PC-3 (cell line): ENCODE results near the gene PACS1.

ENCODE experiments used
- EZH2 ChIP-seq: fragments of 300-600 bp; sonication (generic); IDR thresholded peaks from one replicate; pipeline ENCODE4 v1.6.1; 2017; ENCODE audit warnings: antibody characterized with exemption, mild to moderate bottlenecking, low read length; ENCODE audit not compliant: unreplicated experiment
- EZH2phosphoT487 ChIP-seq: fragments of 300-600 bp; sonication (generic); IDR thresholded peaks from 2 replicates; pipeline ENCODE4 v1.6.1; 2018; ENCODE audit warnings: mild to moderate bottlenecking, antibody characterized with exemption, low read length, borderline replicate concordance
- TF ChIP-seq, protein P1 (sequence below): fragments of 300-600 bp; sonication (generic); conservative IDR thresholded peaks from 2 replicates; pipeline ENCODE4 v1.5.1; 2017; ENCODE audit warnings: antibody characterized with exemption, low read depth, mild to moderate bottlenecking, low read length

DNA sequence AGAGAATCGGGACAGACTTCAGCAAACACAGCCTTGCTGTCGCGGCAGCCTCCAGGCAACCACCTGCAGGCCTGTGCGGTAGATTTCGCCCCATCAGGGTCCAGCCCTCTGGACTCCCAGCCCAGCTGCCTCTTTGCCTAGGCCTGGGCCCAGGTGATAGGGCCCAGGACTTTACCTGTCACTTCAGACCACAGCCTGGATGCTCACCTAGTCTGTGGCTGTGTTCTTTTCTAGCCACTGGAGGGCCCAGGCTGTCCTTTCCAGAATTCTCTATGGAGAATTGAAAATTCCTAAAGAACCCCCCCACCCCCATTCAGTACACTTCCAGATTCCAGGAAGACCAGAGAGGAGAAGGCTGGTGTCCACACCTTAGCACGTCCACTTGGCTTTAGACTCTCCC is 167.8 kb downstream of the PACS1 start:
- TF ChIP-seq, protein P1, sequence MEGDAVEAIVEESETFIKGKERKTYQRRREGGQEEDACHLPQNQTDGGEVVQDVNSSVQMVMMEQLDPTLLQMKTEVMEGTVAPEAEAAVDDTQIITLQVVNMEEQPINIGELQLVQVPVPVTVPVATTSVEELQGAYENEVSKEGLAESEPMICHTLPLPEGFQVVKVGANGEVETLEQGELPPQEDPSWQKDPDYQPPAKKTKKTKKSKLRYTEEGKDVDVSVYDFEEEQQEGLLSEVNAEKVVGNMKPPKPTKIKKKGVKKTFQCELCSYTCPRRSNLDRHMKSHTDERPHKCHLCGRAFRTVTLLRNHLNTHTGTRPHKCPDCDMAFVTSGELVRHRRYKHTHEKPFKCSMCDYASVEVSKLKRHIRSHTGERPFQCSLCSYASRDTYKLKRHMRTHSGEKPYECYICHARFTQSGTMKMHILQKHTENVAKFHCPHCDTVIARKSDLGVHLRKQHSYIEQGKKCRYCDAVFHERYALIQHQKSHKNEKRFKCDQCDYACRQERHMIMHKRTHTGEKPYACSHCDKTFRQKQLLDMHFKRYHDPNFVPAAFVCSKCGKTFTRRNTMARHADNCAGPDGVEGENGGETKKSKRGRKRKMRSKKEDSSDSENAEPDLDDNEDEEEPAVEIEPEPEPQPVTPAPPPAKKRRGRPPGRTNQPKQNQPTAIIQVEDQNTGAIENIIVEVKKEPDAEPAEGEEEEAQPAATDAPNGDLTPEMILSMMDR = peak; percentile 19; the same call in 1 of the 2 replicates
- TF ChIP-seq EZH2 = no peak
- TF ChIP-seq EZH2phosphoT487 = no peak
